Ishikawa (cell line): ENCODE measurements around the gene REC114.

Experiments
- CEBPB ChIP-seq: IDR thresholded peaks from 2 replicates; pipeline ENCODE4 v1.6.1; 2012
- CREB1 ChIP-seq: IDR thresholded peaks from 2 replicates; pipeline ENCODE4 v1.6.1; 2012; ENCODE audit warnings: low read depth
- EGR1 ChIP-seq: IDR thresholded peaks from 2 replicates; pipeline ENCODE4 v1.6.1; 2012
- EP300 ChIP-seq: IDR thresholded peaks from 2 replicates; pipeline ENCODE4 v1.6.1; 2012; ENCODE audit warnings: borderline replicate concordance
- FOXM1 ChIP-seq: IDR thresholded peaks from 2 replicates; pipeline ENCODE4 v1.6.1; 2012; ENCODE audit warnings: low read depth, borderline replicate concordance
- MAX ChIP-seq: IDR thresholded peaks from 2 replicates; pipeline ENCODE4 v1.6.1; 2012
- NFIC ChIP-seq: IDR thresholded peaks from 2 replicates; pipeline ENCODE4 v1.6.1; 2012
- RAD21 ChIP-seq: IDR thresholded peaks from 2 replicates; pipeline ENCODE4 v1.6.1; 2012; ENCODE audit warnings: low read depth
- REST ChIP-seq: IDR thresholded peaks from 2 replicates; pipeline ENCODE4 v1.6.1; 2012; ENCODE audit warnings: low read depth, mild to moderate bottlenecking
- TAF1 ChIP-seq: IDR thresholded peaks from 2 replicates; pipeline ENCODE4 v1.6.1; 2012; ENCODE audit warnings: low read depth, mild to moderate bottlenecking
- TCF12 ChIP-seq: IDR thresholded peaks from 2 replicates; pipeline ENCODE4 v1.6.1; 2012; ENCODE audit warnings: low read depth
- TEAD4 ChIP-seq: IDR thresholded peaks from 2 replicates; pipeline ENCODE4 v1.6.1; 2012
- USF1 ChIP-seq: IDR thresholded peaks from 2 replicates; pipeline ENCODE4 v1.6.1; 2012
- YY1 ChIP-seq: IDR thresholded peaks from 2 replicates; pipeline ENCODE4 v1.6.1; 2012; ENCODE audit warnings: low read depth
- ZBTB7A ChIP-seq: IDR thresholded peaks from 2 replicates; pipeline ENCODE4 v1.6.1; 2012; ENCODE audit warnings: low read depth

Gene REC114

GRCh38 chr15:73397461-73397860, 45.5 kb upstream of the REC114 start:
- TF ChIP-seq EGR1: no peak
- TF ChIP-seq CEBPB: no peak
- no peak for TF ChIP-seq REST
- no peak for TF ChIP-seq NFIC
- TF ChIP-seq YY1: no peak
- TF ChIP-seq TEAD4: no peak
- TF ChIP-seq TAF1: no peak
- no peak for TF ChIP-seq TCF12
- TF ChIP-seq RAD21: no peak
- no peak for TF ChIP-seq FOXM1
- no peak for TF ChIP-seq EP300
- TF ChIP-seq CREB1: no peak
- TF ChIP-seq MAX: no peak
- TF ChIP-seq USF1: no peak
- no peak for TF ChIP-seq ZBTB7A

GRCh38 chr15:73398861-73399260, 44.1 kb upstream of the REC114 start:
- TF ChIP-seq CREB1: no peak
- TF ChIP-seq TCF12: no peak
- TF ChIP-seq CEBPB: no peak
- no peak for TF ChIP-seq TEAD4
- TF ChIP-seq EGR1: no peak
- TF ChIP-seq MAX: no peak
- TF ChIP-seq NFIC: no peak
- TF ChIP-seq ZBTB7A: no peak
- TF ChIP-seq RAD21: no peak
- TF ChIP-seq FOXM1: no peak
- no peak for TF ChIP-seq EP300
- TF ChIP-seq YY1: no peak
- TF ChIP-seq USF1: no peak
- no peak for TF ChIP-seq REST
- no peak for TF ChIP-seq TAF1

- TF ChIP-seq NFIC (no peak), CREB1 (no peak), FOXM1 (no peak), USF1 (no peak), CEBPB (no peak), TCF12 (no peak), REST (no peak), TEAD4 (no peak), RAD21 (no peak), EGR1 (no peak), MAX (no peak), YY1 (no peak), TAF1 (no peak), ZBTB7A (no peak), EP300 (no peak)
Observed at GRCh38 chr15:73403171-73403570, 39.8 kb upstream of the REC114 start.
